Ishikawa (cell line): Measurements from ENCODE around the gene NTF3.

ENCODE experiments used
- CEBPB ChIP-seq: IDR thresholded peaks from 2 replicates; pipeline ENCODE4 v1.6.1; 2012
- CREB1 ChIP-seq: IDR thresholded peaks from 2 replicates; pipeline ENCODE4 v1.6.1; 2012; ENCODE audit warnings: low read depth
- EGR1 ChIP-seq: IDR thresholded peaks from 2 replicates; pipeline ENCODE4 v1.6.1; 2012
- EP300 ChIP-seq: IDR thresholded peaks from 2 replicates; pipeline ENCODE4 v1.6.1; 2012; ENCODE audit warnings: borderline replicate concordance
- FOXM1 ChIP-seq: IDR thresholded peaks from 2 replicates; pipeline ENCODE4 v1.6.1; 2012; ENCODE audit warnings: low read depth, borderline replicate concordance
- MAX ChIP-seq: IDR thresholded peaks from 2 replicates; pipeline ENCODE4 v1.6.1; 2012
- NFIC ChIP-seq: IDR thresholded peaks from 2 replicates; pipeline ENCODE4 v1.6.1; 2012
- RAD21 ChIP-seq: IDR thresholded peaks from 2 replicates; pipeline ENCODE4 v1.6.1; 2012; ENCODE audit warnings: low read depth
- REST ChIP-seq: IDR thresholded peaks from 2 replicates; pipeline ENCODE4 v1.6.1; 2012; ENCODE audit warnings: low read depth, mild to moderate bottlenecking
- TAF1 ChIP-seq: IDR thresholded peaks from 2 replicates; pipeline ENCODE4 v1.6.1; 2012; ENCODE audit warnings: low read depth, mild to moderate bottlenecking
- TCF12 ChIP-seq: IDR thresholded peaks from 2 replicates; pipeline ENCODE4 v1.6.1; 2012; ENCODE audit warnings: low read depth
- TEAD4 ChIP-seq: IDR thresholded peaks from 2 replicates; pipeline ENCODE4 v1.6.1; 2012
- USF1 ChIP-seq: IDR thresholded peaks from 2 replicates; pipeline ENCODE4 v1.6.1; 2012
- YY1 ChIP-seq: IDR thresholded peaks from 2 replicates; pipeline ENCODE4 v1.6.1; 2012; ENCODE audit warnings: low read depth
- ZBTB7A ChIP-seq: IDR thresholded peaks from 2 replicates; pipeline ENCODE4 v1.6.1; 2012; ENCODE audit warnings: low read depth

Gene NTF3

GRCh38 chr12:5447320-5447719 lies 15.4 kb downstream of the NTF3 start:
- TF ChIP-seq TEAD4 (no peak), ZBTB7A (no peak), CREB1 (no peak), MAX (no peak), NFIC (no peak), YY1 (no peak), RAD21 (no peak), EP300 (no peak), TAF1 (no peak), FOXM1 (no peak), REST (no peak), CEBPB (no peak), USF1 (no peak), TCF12 (no peak), EGR1 (no peak)

- TF ChIP-seq RAD21 (no peak), ZBTB7A (no peak), EP300 (no peak), USF1 (no peak), MAX (no peak), NFIC (no peak), EGR1 (no peak), TAF1 (no peak), CEBPB (no peak)
Measured at GRCh38 chr12:5451251-5451650, 19.3 kb downstream of the NTF3 start.

- no peak for TF ChIP-seq FOXM1
Measured at GRCh38 chr12:5452569-5452968, 20.7 kb downstream of the NTF3 start.

- no peak for TF ChIP-seq TAF1
- no peak for TF ChIP-seq EP300
- no peak for TF ChIP-seq REST
- TF ChIP-seq USF1, result no peak
- TF ChIP-seq TCF12, result no peak
- TF ChIP-seq CREB1, result no peak
- TF ChIP-seq CEBPB, result no peak
Measured at GRCh38 chr12:5453466-5453865, 21.6 kb downstream of the NTF3 start.

GRCh38 chr12:5455045-5455444 lies 23.1 kb downstream of the NTF3 start:
- TF ChIP-seq EP300, result no peak
- TF ChIP-seq FOXM1, result no peak
- TF ChIP-seq REST, result no peak
- TF ChIP-seq NFIC, result no peak
- TF ChIP-seq TAF1, result no peak
- TF ChIP-seq TEAD4, result no peak
- no peak for TF ChIP-seq EGR1
- TF ChIP-seq ZBTB7A, result no peak
- TF ChIP-seq TCF12, result no peak
